GM12878 (cell line): ENCODE results near the gene ATP2A3. TPM values are rescaled to one million over a fixed set of nuclear protein-coding genes. Genes with fewer than 3 reads are reported as not detected.

Source experiments
- ATF2 ChIP-seq: IDR thresholded peaks from 2 replicates; pipeline ENCODE4 v1.6.1; 2012; ENCODE audit warnings: low read length, inconsistent platforms
- CUX1 ChIP-seq: IDR thresholded peaks from 2 replicates; pipeline ENCODE4 v1.6.1; 2012; ENCODE audit warnings: improper control_type of control experiment, low read depth, low read length; ENCODE audit not compliant: insufficient replicate concordance
- E2F4 ChIP-seq: IDR thresholded peaks from 2 replicates; pipeline ENCODE4 v1.6.1; 2012; ENCODE audit warnings: low read depth, low read length, improper control_type of control experiment
- ELK1 ChIP-seq: IDR thresholded peaks from 2 replicates; pipeline ENCODE4 v1.6.1; 2012; ENCODE audit warnings: low read depth, low read length, improper control_type of control experiment
- GABPA ChIP-seq: IDR thresholded peaks from 2 replicates; pipeline ENCODE4 v1.6.1; 2014; ENCODE audit warnings: antibody characterized with exemption, low read depth, mild to moderate bottlenecking, inconsistent platforms
- HCFC1 ChIP-seq: fragments of 150-350 bp; IDR thresholded peaks from 2 replicates; pipeline ENCODE4 v1.6.1; 2014; ENCODE audit warnings: low read length
- HDGF ChIP-seq: fragments of 450-650 bp; IDR thresholded peaks from 2 replicates; pipeline ENCODE4 v1.6.1; 2016; ENCODE audit warnings: antibody characterized with exemption
- KAT2A ChIP-seq: conservative IDR thresholded peaks from 2 replicates; pipeline ENCODE4 v1.6.1; 2011; ENCODE audit warnings: low read depth, low read length; ENCODE audit not compliant: control insufficient read depth
- NKRF ChIP-seq: fragments of 450-650 bp; conservative IDR thresholded peaks from 2 replicates; pipeline ENCODE4 v1.6.1; 2017; ENCODE audit warnings: mild to moderate bottlenecking, moderate library complexity
- PKNOX1 ChIP-seq: fragments of 450-650 bp; IDR thresholded peaks from 2 replicates; pipeline ENCODE4 v1.6.1; 2016; ENCODE audit warnings: mild to moderate bottlenecking
- SMAD5 ChIP-seq: IDR thresholded peaks from 2 replicates; pipeline ENCODE4 v1.6.1; 2016; ENCODE audit warnings: antibody characterized with exemption, low read depth
- TAF1 ChIP-seq: IDR thresholded peaks from 2 replicates; pipeline ENCODE4 v1.6.1; 2011; ENCODE audit warnings: mild to moderate bottlenecking, low read depth, low read length, borderline replicate concordance
- TCF12 ChIP-seq: IDR thresholded peaks from 2 replicates; pipeline ENCODE4 v1.6.1; 2011; ENCODE audit warnings: low read depth, mild to moderate bottlenecking, low read length
- ZNF207 ChIP-seq: fragments of 450-650 bp; IDR thresholded peaks from 2 replicates; pipeline ENCODE4 v1.6.1; 2014; ENCODE audit warnings: antibody characterized with exemption, mild to moderate bottlenecking, borderline replicate concordance
- ZNF384 ChIP-seq: IDR thresholded peaks from 2 replicates; pipeline ENCODE4 v1.6.1; 2012; ENCODE audit warnings: low read depth, mild to moderate bottlenecking, low read length, improper control_type of control experiment, borderline replicate concordance
- ZSCAN29 ChIP-seq: fragments of 450-650 bp; IDR thresholded peaks from 2 replicates; pipeline ENCODE4 v1.6.1; 2017; ENCODE audit warnings: mild to moderate bottlenecking, moderate library complexity
- polyA plus RNA-seq, 11 experiments: library from polyadenylated mRNA; depleted of rRNA in 4 of 11; unstranded in 6 of 11; stranded (reverse) in 5 of 11; fragments of >200 nt; fragmentation: Nextera tagmentation in 4 of 11; fragmentation: Illumina TruSeq in 1 of 11; extraction: Ambion mirVana in 4 of 11; extraction: Trizol in 1 of 11; gene quantifications; 1 replicate in 1 of 11; 2 replicates in 10 of 11; pipeline versions ENCODE4 v1.2.1 to v1.2.3, GENCODE V29; 2011 to 2016; ENCODE audit warnings: inconsistent platforms in 2 of 11, missing spikeins in 2 of 11, low read depth in 1 of 11
- total RNA-seq, 4 experiments: library from RNA; depleted of rRNA in 3 of 4; stranded (reverse); fragments of >200 nt in 3 of 4; fragmentation: Illumina TruSeq in 1 of 4; extraction: Trizol in 1 of 4; gene quantifications; 2 replicates each; pipeline versions ENCODE4 v1.2.1 to v1.2.3, GENCODE V29; 2013 to 2021

ATP2A3 gene
- total and polyA plus RNA-seq, 10 of the 15 experiments (the other 5 are each of a cell fraction or from before 2014, with no cell fraction given), result 1.0 to 99.2 (median 37.9) TPM

- TF ChIP-seq ZNF207 (no peak), E2F4 (peak; percentile 62; the same call in 1 of the 2 replicates), TCF12 (no peak), ZSCAN29 (no peak), ELK1 (no peak), HDGF (no peak), ZNF384 (no peak), SMAD5 (no peak), CUX1 (no peak), ATF2 (no peak), NKRF (no peak; the same call in 1 of the 2 replicates), KAT2A (no peak), TAF1 (no peak), GABPA (peak; percentile 61; the same call in 1 of the 2 replicates), PKNOX1 (no peak), HCFC1 (no peak)
Observed at GRCh38 chr17:3963237-3964201, 718 bp downstream of the ATP2A3 start (continued).
